PC-9 (cell line): Measurements from ENCODE around the gene CD86.

Experiments used
- CTCF ChIP-seq: fragments of 200-600 bp; sonication (generic); conservative IDR thresholded peaks from 2 replicates; pipeline ENCODE4 v1.6.1; 2017; ENCODE audit warnings: mixed run types, antibody characterized with exemption, mild to moderate bottlenecking, moderate library complexity
- EZH2 ChIP-seq: fragments of 200-600 bp; sonication (generic); IDR thresholded peaks from 2 replicates; pipeline ENCODE4 v1.8.0; 2017; ENCODE audit warnings: antibody characterized with exemption, low read depth

DNA sequence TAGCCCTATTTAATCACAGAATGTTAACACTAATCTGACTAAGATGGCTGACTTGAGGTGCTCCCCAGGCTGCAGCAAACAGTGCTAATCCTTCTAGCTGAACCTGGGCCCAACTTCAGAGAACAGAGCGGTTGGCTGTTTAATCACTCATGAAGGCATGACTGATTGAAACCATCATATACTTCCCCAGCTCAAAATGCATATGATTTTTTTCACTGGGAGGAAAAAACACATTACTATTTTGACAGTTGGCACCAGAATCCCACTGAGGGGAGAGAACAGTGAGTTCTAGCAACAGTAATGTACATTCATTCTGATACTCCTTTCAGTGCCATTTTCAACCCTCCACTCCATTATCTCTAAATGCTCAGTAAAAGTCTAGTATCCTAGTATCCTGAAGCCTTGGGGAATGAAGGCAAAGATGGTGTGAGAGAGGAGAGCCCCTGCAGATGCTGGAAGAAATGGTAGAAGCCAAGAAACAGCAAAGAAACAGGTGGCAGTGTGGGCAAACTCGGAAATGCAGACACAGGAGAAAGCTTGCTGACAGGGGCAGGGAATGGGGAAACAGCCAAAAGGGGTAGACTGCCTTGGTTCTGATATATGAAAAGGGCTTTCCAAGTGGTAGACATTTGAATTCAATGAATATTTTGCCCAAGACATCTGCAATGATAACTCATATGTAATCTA, 93.9 kb downstream of the CD86 start:
- TF ChIP-seq CTCF (no peak), EZH2 (no peak)
